BLaER1 (cell line): ENCODE measurements around the gene CBLB.

Experiments
- H3K27ac ChIP-seq: shearing (Covaris generic); formaldehyde crosslinking; 2 replicates; pipeline ENCODE4 v1.8.1; 2022
- H3K27me3 ChIP-seq: shearing (Covaris generic); formaldehyde crosslinking; 2 replicates; pipeline ENCODE4 v1.8.1; 2022
- H3K36me3 ChIP-seq: shearing (Covaris generic); formaldehyde crosslinking; 2 replicates; pipeline ENCODE4 v1.8.1; 2022
- H3K4me1 ChIP-seq: shearing (Covaris generic); formaldehyde crosslinking; 2 replicates; pipeline ENCODE4 v1.8.1; 2022
- H3K4me2 ChIP-seq: shearing (Covaris generic); formaldehyde crosslinking; 2 replicates; pipeline ENCODE4 v1.8.1; 2022
- H3K4me3 ChIP-seq: shearing (Covaris generic); formaldehyde crosslinking; 2 replicates; pipeline ENCODE4 v1.8.1; 2022
- H3K9ac ChIP-seq: shearing (Covaris generic); formaldehyde crosslinking; 2 replicates; pipeline ENCODE4 v1.8.1; 2022
- H3K9me3 ChIP-seq: shearing (Covaris generic); formaldehyde crosslinking; 2 replicates; pipeline ENCODE4 v1.8.1; 2022
- H4K20me1 ChIP-seq: shearing (Covaris generic); formaldehyde crosslinking; 2 replicates; pipeline ENCODE4 v1.8.1; 2022
- Cebpa-rat ChIP-seq: shearing (Covaris generic); IDR thresholded peaks from 2 replicates; pipeline ENCODE4 v1.8.1; 2022

CBLB gene

GRCh38 chr3:105672996-105673395 is 195.8 kb downstream of the CBLB start:
- Histone ChIP-seq H3K9me3 (no peaks in the 10 kb centered on the region), H3K9ac (no peak overlapping the region), H3K36me3 (peaks cover 43% of the 10 kb centered on the region), H3K4me2 (no peak overlapping the region), H3K27me3 (no peaks in the 10 kb centered on the region), H3K4me3 (no peak overlapping the region), H3K27ac (no peak overlapping the region), H3K4me1 (no peaks in the 10 kb centered on the region), H4K20me1 (no peaks in the 10 kb centered on the region)
- TF ChIP-seq Cebpa-rat = no peak

- Histone ChIP-seq H3K9me3 (no peaks in the 10 kb centered on the region), H3K4me3 (no peak overlapping the region), H3K9ac (no peak overlapping the region), H3K4me2 (no peak overlapping the region), H3K4me1 (peaks cover 28% of the 10 kb centered on the region), H4K20me1 (no peaks in the 10 kb centered on the region), H3K27me3 (no peaks in the 10 kb centered on the region), H3K27ac (no peak overlapping the region), H3K36me3 (peaks cover 12% of the 10 kb centered on the region)
- no peak for TF ChIP-seq Cebpa-rat
Observed at GRCh38 chr3:105662306-105662705, 206.5 kb downstream of the CBLB start.

GRCh38 chr3:105661461-105661860 is 207.4 kb downstream of the CBLB start:
- H3K36me3 ChIP-seq = peaks cover 12% of the 10 kb centered on the region
- no peak overlapping the region for H3K4me2 ChIP-seq

GRCh38 chr3:105656651-105657504 is 211.9 kb downstream of the CBLB start:
- TF ChIP-seq Cebpa-rat = no peak
- H4K20me1 ChIP-seq = no peaks in the 10 kb centered on the region
- peaks cover 1% of the 10 kb centered on the region; the same call in 1 of the 2 replicates for H3K36me3 ChIP-seq
- H3K9me3 ChIP-seq = no peaks in the 10 kb centered on the region; the same call in 1 of the 2 replicates
- H3K4me3 ChIP-seq = no peak overlapping the region
- H3K27ac ChIP-seq = 0 out of 2 replicates have a peak overlapping the region, but pooled peaks have one; percentile 3
- peak overlapping the region; percentile 60 for H3K4me2 ChIP-seq
- H3K9ac ChIP-seq = no peak overlapping the region
- no peaks in the 10 kb centered on the region for H3K27me3 ChIP-seq
- H3K4me1 ChIP-seq = peaks cover 35% of the 10 kb centered on the region

More at GRCh38 chr3:105661461-105661860, 207.4 kb downstream of the CBLB start:
- Histone ChIP-seq H3K27ac (no peak overlapping the region), H3K4me1 (peaks cover 35% of the 10 kb centered on the region), H3K9ac (no peak overlapping the region), H4K20me1 (no peaks in the 10 kb centered on the region), H3K27me3 (no peaks in the 10 kb centered on the region), H3K9me3 (no peaks in the 10 kb centered on the region), H3K4me3 (no peak overlapping the region)
- no peak for TF ChIP-seq Cebpa-rat

GRCh38 chr3:105653868-105654267 is 214.9 kb downstream of the CBLB start:
- no peak overlapping the region for H3K4me2 ChIP-seq
- no peak for TF ChIP-seq Cebpa-rat

GRCh38 chr3:105653166-105653565 is 215.6 kb downstream of the CBLB start:
- Histone ChIP-seq H3K4me3 (no peak overlapping the region), H3K9ac (no peak overlapping the region), H3K36me3 (no peaks in the 10 kb centered on the region), H3K4me2 (no peak overlapping the region), H3K9me3 (no peaks in the 10 kb centered on the region; the same call in 1 of the 2 replicates), H3K4me1 (peaks cover 16% of the 10 kb centered on the region), H3K27ac (no peak overlapping the region), H4K20me1 (no peaks in the 10 kb centered on the region), H3K27me3 (no peaks in the 10 kb centered on the region)
- no peak for TF ChIP-seq Cebpa-rat

More at GRCh38 chr3:105653868-105654267, 214.9 kb downstream of the CBLB start:
- no peak overlapping the region for H3K27ac ChIP-seq
- H3K36me3 ChIP-seq = no peaks in the 10 kb centered on the region
- H3K9me3 ChIP-seq = no peaks in the 10 kb centered on the region; the same call in 1 of the 2 replicates
- no peaks in the 10 kb centered on the region for H4K20me1 ChIP-seq
- no peak overlapping the region for H3K9ac ChIP-seq
- no peak overlapping the region for H3K4me3 ChIP-seq
- H3K4me1 ChIP-seq = peaks cover 23% of the 10 kb centered on the region
- no peaks in the 10 kb centered on the region for H3K27me3 ChIP-seq

DNA sequence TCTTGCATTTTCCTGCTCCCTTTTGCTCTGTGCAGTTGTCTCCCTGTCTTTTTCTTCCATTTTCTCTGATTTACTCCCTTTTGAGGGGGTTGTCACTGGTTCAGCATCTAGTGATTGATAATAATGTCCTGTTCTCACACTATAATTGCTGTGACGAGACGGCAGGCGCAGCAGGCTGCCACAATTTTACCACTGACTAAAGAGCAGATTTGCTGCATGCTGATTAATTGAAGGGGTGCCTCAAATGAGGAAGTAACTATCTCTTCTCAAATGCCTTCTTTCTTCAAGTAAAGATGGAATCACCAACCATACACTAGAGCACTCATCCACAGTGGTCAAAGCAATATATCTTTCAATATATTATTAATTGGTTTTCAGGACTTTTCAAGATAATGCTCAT is 219.3 kb downstream of the CBLB start:
- Histone ChIP-seq H3K4me2 (no peak overlapping the region), H3K27me3 (no peaks in the 10 kb centered on the region), H3K9ac (no peak overlapping the region), H3K4me3 (no peak overlapping the region), H3K4me1 (no peaks in the 10 kb centered on the region), H3K27ac (no peak overlapping the region), H3K9me3 (no peaks in the 10 kb centered on the region; the same call in 1 of the 2 replicates), H3K36me3 (no peaks in the 10 kb centered on the region), H4K20me1 (no peaks in the 10 kb centered on the region)
- TF ChIP-seq Cebpa-rat = no peak

DNA sequence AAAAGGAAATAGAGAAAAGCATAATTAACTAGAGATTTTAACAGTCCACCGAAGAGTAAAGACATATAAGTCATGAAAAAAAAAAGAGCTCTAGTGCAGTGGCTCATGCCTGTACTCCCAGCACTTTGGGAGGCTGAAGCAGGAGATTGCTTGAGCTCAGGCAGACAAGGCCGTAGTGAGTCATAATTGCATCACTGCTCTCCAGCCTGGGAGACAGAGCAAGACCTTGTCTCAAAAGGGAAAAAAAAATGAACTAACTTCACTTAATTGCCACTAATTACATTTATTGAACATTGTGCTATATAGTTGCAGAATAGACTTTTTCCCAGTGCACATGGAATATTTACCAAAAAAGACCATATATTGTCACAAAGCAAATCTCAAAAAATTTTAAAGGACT is 221.8 kb downstream of the CBLB start:
- no peak for TF ChIP-seq Cebpa-rat
- Histone ChIP-seq H4K20me1 (no peaks in the 10 kb centered on the region), H3K36me3 (no peaks in the 10 kb centered on the region), H3K4me3 (no peak overlapping the region), H3K4me1 (no peaks in the 10 kb centered on the region), H3K27ac (no peak overlapping the region), H3K9me3 (no peaks in the 10 kb centered on the region), H3K27me3 (no peaks in the 10 kb centered on the region), H3K9ac (no peak overlapping the region), H3K4me2 (no peak overlapping the region)

DNA sequence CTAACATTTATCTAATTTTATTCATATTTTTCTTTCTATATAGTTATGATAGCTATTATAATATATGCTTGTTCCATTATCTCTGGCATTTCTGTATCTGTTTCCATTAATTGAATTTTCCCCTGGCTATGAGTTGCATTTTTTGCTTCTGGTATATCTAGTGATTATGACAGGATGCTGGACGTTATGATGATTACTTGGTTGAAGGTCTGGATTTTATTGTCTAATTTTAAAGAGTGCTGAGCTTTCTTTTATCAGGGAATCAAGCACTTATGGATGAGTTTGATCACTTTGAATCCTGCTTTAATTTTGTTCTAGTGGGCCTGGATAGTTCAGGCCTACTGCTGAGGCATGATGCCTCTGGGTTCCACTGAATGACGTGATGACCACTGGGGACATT is 229.7 kb downstream of the CBLB start:
- H3K4me3 ChIP-seq = no peak overlapping the region
- TF ChIP-seq Cebpa-rat = no peak
- H3K4me2 ChIP-seq = no peak overlapping the region
- no peaks in the 10 kb centered on the region for H3K9me3 ChIP-seq
- H3K27ac ChIP-seq = no peak overlapping the region
- H3K9ac ChIP-seq = no peak overlapping the region
- H4K20me1 ChIP-seq = no peaks in the 10 kb centered on the region
- no peaks in the 10 kb centered on the region for H3K4me1 ChIP-seq
- no peaks in the 10 kb centered on the region for H3K36me3 ChIP-seq
- H3K27me3 ChIP-seq = no peaks in the 10 kb centered on the region

DNA sequence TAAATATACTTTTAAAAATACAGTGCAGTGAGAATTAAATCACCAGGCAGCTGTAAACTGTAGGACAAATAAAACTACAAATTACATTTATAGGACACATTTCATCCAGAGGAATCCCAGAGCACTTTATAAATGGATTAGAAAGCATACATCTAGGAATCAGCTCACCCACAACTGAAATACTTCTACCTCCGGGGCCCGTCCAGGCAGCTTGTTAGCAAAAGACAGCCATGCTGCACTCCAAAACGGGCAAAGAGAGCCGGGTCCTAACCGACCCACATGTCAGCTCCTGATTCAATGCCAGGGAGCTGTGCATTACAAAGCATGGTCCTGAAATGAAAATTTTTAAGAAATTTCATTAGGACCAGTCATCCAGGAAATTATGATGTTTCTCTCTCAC is 234.1 kb downstream of the CBLB start:
- TF ChIP-seq Cebpa-rat = no peak
- Histone ChIP-seq H3K4me1 (no peaks in the 10 kb centered on the region), H3K4me3 (no peak overlapping the region), H3K27me3 (no peaks in the 10 kb centered on the region), H3K4me2 (no peak overlapping the region), H3K9ac (no peak overlapping the region), H4K20me1 (no peaks in the 10 kb centered on the region), H3K9me3 (no peaks in the 10 kb centered on the region), H3K27ac (no peak overlapping the region), H3K36me3 (no peaks in the 10 kb centered on the region)
